ENCODE data around the gene SLC25A38. TPM values are rescaled to one million over a fixed set of nuclear protein-coding genes. Genes with fewer than 3 reads are reported as not detected.
"Not testable (repeated sequence)": the region's sequence is repeated elsewhere in the genome, so short reads cannot be mapped to it uniquely, and the experiment has no call there.

Gene SLC25A38
- total RNA-seq: 36.0 TPM

DNA sequence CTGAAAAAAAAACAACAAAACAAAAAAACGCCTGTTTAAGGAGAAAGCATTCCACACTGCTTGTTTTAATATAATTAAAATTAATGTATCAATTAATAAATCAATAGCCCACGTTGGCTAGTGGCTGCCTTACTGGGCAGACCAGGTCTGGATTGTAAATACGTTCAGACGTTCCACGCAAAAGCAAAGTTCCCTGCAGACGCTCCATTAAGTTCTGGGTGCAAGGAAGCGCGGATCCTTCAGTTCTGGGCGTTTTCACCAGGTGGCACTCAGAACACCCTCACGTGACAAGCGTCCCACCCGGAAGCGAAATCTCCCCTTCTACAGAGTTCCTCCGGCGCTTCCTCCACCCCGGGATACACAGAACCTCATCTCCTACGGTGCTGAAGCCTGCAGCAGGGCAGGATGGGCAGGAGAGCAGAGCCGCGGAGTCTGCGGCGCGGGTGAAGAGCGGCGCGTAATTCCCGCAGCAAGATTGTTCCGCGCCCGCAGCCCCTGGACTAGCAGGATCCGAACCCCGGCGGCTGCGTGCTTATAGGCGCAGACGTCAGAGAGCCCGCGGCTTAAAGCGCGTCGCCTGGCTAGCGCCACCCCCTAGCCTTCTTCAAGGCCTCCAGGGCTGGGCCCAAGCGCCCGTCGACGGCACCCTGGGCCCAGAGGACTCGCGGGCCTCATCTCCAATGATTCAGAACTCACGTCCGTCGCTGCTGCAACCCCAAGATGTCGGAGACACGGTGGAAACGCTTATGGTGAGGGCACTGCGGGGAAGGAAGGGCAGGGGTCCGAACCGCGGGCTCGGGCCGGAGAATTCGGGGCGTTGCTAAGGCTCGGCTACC, at the start of gene SLC25A38:
Gene SLC25A38, plus strand, starts transcription at position 326 of the 836 bp plus-strand sequence. Its CDS starts 355 bp downstream, at position 681.
- DNase-seq (ENCODE audit: low spot score): peak; percentile 89

DNA sequence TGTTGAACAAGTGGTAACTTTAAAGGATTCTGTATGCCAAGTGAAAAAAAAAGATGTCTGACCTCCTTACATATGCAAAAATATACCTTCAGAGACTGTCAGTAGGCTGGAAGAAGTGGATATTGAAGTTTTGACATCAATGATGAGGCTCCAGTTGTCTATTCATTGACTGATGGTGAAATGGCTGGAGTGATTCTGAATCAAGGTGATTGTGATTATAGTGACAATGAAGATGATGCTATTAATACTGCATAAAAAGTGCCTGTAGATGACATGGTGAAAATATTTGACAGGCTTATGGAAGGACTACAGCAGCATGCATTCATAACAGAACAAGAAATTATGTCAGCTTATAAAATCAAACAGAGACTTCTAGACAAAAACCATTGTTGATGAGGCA, 49.6 kb upstream of the SLC25A38 start:
- DNase-seq (ENCODE audit: low spot score): no peak

DNA sequence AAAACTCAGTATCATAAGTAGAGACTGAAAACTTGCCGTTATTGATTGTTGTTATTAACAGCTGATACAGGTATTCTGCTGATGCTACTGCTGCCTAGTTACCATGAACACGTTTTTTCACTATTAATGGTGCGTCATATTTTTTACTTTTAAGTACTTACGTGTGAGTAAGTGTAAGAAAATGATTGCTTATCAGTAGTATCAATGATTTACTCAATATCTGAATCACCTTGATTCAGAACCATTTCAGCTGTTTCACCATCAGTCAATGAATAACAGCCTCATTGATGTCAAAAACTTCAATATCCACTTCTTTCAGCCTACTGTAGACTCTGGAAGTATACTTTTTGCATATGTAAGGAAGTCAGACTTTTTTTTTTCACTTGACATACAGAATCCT, 49.0 kb upstream of the SLC25A38 start:
- DNase-seq (ENCODE audit: low spot score): no peak

GRCh38 chr3:39338201-39338600, 45.0 kb upstream of the SLC25A38 start:
- DNase-seq (ENCODE audit: low spot score): no peak

DNA sequence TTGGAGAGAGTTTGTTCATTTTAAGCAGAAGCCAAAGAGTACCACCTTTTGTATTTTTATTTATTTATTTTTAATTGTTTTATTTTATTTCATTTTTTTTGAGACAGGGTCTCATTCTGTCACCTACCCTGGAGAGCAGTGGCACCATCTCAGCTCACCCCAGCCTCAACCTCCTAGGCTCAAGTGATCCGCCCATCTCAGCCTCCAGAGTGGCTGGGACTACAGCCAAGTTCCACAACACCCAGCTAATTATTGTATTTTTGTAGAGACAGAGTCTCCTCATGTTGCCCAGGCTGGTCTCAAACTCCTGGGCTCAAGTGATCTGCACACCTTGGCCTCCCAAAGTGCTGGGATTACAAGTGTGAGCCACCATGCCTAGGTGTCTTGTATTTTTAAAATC, 44.1 kb upstream of the SLC25A38 start:
- DNase-seq (ENCODE audit: low spot score): no peak

DNA sequence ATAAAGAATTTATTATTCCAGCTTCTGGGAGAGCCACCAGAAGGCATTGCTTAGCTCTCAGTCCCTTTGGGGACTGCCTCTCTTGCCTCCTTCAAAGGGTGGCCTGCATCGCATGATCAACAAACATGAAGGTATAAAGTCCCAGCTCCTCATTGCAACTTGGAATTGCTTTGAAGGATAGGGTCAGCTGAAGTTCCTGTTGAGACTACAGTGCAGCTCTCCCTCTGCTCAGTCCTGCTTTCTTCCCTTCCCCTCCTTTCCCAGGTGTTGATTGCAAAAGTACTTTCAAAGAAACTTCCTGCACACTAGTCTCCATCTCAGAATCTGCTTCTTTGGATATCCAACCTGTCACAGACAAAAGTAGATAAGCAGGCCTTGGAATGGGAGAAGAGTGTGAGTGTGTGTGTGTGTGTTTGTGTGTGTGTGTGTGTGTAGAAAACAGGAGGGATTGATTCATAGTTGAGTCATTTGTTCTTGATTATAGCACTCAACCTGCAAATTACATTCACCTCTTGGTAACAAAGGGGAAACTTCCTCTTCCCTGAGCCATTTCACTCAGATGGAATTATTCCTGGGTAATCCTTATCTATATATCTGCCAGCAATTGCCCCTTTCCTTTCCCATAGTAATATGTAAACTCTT, 40.0 kb upstream of the SLC25A38 start:
- DNase-seq (ENCODE audit: low spot score): no peak

GRCh38 chr3:39343760-39344159, 39.4 kb upstream of the SLC25A38 start:
- no peak for DNase-seq (ENCODE audit: low spot score)

- no peak for DNase-seq (ENCODE audit: low spot score)
These were observed 38.3 kb upstream of the SLC25A38 start for GRCh38 chr3:39344746-39345344.

GRCh38 chr3:39346785-39347585, 36.2 kb upstream of the SLC25A38 start:
- no peak for DNase-seq (ENCODE audit: low spot score)

GRCh38 chr3:39347586-39347876, 35.6 kb upstream of the SLC25A38 start:
- no peak for DNase-seq (ENCODE audit: low spot score)

DNA sequence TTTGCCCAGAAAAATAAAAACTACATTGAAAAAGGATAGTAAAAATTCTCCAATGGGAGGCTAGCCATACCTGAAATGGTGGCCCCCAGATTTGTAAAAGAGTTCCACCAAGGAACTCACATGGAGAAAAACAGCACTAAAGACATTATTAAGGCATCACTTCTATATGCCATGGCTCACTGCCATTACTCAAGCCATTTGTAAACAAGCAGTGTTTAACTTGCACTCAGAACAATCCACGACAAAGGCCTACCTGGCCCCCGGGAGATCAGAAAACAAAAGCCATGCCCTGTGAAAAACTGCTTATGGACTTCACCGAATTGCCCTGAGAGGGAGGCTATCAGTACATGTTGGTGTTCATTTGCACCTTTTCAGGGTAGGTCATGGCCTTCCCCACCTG, 34.1 kb upstream of the SLC25A38 start:
- no peak for DNase-seq (ENCODE audit: low spot score)

GRCh38 chr3:39350714-39351113, 32.5 kb upstream of the SLC25A38 start:
- no peak for DNase-seq (ENCODE audit: low spot score)

- not testable (repeated sequence) for DNase-seq (ENCODE audit: low spot score)
These were observed 32.0 kb upstream of the SLC25A38 start for GRCh38 chr3:39351134-39351533.

DNA sequence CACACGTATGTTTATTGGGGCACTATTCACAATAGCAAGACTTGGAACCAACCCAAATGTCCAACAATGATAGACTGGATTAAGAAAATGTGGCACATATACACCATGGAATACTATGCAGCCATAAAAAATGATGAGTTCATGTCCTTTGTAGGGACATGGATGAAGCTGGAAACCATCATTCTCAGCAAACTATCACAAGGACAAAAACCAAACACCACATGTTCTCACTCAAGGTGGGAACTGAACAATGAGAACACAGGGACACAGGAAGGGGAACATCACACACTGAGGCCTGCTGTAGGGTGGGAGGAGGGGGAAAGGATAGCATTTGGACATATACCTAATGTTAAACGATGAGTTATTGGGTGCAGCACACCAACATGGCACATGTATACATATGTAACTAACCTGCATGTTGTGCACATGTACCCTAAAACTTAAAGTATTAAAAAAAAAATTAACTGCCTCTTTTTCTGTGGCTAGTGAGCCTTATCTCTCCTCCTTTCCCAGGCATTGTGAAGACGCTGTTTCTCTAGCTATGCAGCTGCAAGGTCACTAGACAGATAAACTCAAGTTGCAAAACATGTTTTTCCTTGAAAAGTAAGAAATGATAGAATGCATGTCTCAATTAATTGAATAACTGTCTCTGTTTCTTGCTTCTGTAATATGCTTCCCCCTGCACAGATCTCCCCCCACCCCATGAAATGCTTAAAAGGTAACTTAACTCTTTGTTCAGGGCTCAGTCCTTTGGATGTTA, 29.8 kb upstream of the SLC25A38 start:
- DNase-seq (ENCODE audit: low spot score): not testable (repeated sequence)

DNA sequence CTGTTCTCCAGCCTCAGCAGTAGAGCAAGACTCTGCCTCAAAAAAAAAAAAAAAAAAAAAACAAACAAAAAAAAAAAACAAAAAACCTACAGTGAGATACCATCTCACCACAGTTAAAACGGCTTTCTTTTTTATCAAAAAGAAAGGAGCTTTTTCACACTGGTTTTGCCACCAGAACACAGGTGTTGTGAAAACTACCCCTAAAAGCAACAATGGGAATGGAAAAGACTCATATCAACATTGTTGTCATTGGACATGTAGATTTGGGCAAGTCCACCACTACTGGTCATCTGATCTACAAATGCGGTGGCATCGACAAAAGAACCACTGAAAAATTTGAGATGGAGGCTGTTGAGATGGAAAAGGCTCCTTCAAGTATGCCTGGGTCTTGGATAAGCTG, 24.8 kb upstream of the SLC25A38 start:
- no peak for DNase-seq (ENCODE audit: low spot score)

- DNase-seq (ENCODE audit: low spot score): no peak
These were observed 21.8 kb upstream of the SLC25A38 start for GRCh38 chr3:39361252-39361927.

- no peak for DNase-seq (ENCODE audit: low spot score)
These were observed 21.0 kb upstream of the SLC25A38 start for GRCh38 chr3:39362192-39362591.

DNA sequence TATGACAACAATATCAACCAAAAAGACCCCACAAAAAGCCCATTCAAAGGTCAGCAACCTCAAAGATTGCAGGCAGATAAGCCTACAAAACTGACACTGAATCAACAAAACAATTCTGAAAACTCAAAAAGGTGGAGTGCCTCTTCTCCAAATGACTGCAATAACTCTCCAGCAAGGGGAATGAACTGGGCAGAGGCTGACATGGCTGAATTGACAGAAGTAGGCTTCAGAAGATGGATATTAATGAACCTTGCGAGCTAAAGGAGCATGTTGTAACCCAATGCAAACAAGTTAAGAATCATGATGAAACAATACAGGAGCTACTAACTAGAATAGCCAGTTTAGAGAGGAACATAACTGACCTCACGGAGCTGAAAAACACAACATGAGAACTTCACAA, 20.4 kb upstream of the SLC25A38 start:
- no peak for DNase-seq (ENCODE audit: low spot score)

GRCh38 chr3:39370450-39370849, 12.7 kb upstream of the SLC25A38 start:
- DNase-seq (ENCODE audit: low spot score): not testable (repeated sequence)

DNA sequence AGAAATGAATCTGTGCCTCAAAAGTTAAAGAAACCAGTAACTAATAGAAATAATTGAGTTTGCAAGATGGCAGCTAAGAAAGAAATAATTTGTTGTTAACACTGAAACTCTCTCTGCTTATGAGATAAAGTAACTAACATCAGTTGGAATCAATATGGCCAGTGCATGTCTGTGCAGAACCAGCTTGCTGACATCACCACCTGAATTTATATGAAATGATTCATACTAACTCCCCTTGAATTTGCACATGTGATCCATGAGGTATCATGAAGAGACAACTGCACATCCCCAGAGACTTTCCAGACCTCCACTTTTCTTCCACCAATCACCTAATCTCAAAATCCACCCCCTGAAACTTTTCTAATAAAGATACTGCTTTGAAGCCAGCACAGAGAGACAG, 10.3 kb upstream of the SLC25A38 start:
- DNase-seq (ENCODE audit: low spot score): no peak

Measured in ureter (tissue), 1 donor.